ENCODE results near the gene MMD.

The MMD gene

GRCh38 chr17:55386796-55387332, 34.8 kb downstream of the MMD start:
- Histone ChIP-seq H2BK120ac (ENCODE audit: low read depth, low read length) (no peak overlapping the region), H2AK5ac (ENCODE audit: low read length, severe bottlenecking) (no peak overlapping the region), H3K23ac (ENCODE audit: low read length in 2 of 2) (no peak overlapping the region), H3K9ac (ENCODE audit: low read length) (no peak overlapping the region), H3K27me3 (ENCODE audit: control insufficient read depth in 1 of 2, insufficient read depth in 1 of 2, low read length in 2 of 2) (peaks cover 0 to 1% of the 10 kb centered on the region in 2 experiments), H2AFZ (ENCODE audit: low read depth, low read length) (no peak overlapping the region), H3K79me1 (replicated peaks; ENCODE audit: low read length, poor library complexity, severe bottlenecking) (no peaks in the 10 kb centered on the region), H2BK15ac (ENCODE audit: low read depth, poor library complexity, severe bottlenecking) (no peak overlapping the region), H2BK12ac (ENCODE audit: low read length in 2 of 2) (no peak overlapping the region), H3K4me2 (ENCODE audit: low read length, poor library complexity, severe bottlenecking) (no peak overlapping the region), H4K8ac (ENCODE audit: low read length) (no peak overlapping the region), H3K27ac (ENCODE audit: low read length, poor library complexity, severe bottlenecking) (no peak overlapping the region), H3K36me3 (ENCODE audit: control insufficient read depth in 1 of 2, insufficient read depth in 2 of 2, low read depth in 1 of 2, low read length in 2 of 2) (no peaks in the 10 kb centered on the region), H3K4ac (ENCODE audit: low read depth in 1 of 2, low read length in 2 of 2) (no peak overlapping the region), H3K18ac (ENCODE audit: low read depth in 1 of 2, low read length in 2 of 2) (no peak overlapping the region), H3K14ac (ENCODE audit: low read length in 2 of 2) (no peak overlapping the region), H4K91ac (ENCODE audit: low read length) (no peak overlapping the region), H3K9me3 (ENCODE audit: control insufficient read depth, low read length) (no peaks in the 10 kb centered on the region), H2BK5ac (ENCODE audit: low read depth, low read length, poor library complexity, severe bottlenecking) (no peak overlapping the region), H3K4me1 (ENCODE audit: control insufficient read depth, insufficient read depth, low read depth, low read length) (no peaks in the 10 kb centered on the region), H3K4me3 (ENCODE audit: insufficient read depth in 1 of 2, low read depth in 1 of 2, low read length in 2 of 2) (no peak overlapping the region)
- WGBS = 71% methylated on average over 3 of the region's 3 CpGs
- no peak for DNase-seq

DNA sequence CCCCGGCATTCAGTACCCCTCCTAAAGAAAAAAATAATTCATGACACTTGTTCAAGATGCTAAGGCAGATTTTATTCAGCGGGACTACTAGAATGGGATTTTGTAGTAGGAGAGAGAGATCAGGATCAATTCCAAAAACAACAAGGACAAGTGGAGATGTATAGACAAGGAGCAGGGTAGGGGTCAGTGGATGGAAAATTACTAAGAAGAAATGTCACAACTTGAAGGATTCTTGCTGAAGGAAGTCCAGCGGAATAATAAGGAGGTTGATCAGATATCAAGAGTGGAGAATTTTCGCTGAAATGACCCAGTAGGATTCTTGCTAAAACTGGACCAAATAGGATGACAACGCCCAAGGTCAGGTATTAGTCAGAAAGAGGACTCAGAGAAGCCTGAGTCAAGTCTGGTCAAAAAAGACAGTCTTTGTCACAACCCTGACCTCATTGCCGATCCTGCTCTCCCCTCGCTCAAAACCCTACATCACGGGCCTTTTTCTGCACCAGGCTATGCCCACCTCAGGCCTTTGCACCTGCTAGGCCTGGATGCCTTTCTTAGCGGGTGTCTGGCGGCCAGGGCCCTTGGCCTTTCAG, 36.9 kb downstream of the MMD start:
- H3K4me1 ChIP-seq (ENCODE audit: control insufficient read depth, insufficient read depth, low read depth, low read length) = no peaks in the 10 kb centered on the region
- H3K4ac ChIP-seq (ENCODE audit: low read depth in 1 of 2, low read length in 2 of 2) = no peak overlapping the region
- no peak overlapping the region for H3K27ac ChIP-seq (ENCODE audit: low read length, poor library complexity, severe bottlenecking)
- H3K27me3 ChIP-seq (ENCODE audit: control insufficient read depth in 1 of 2, insufficient read depth in 1 of 2, low read length in 2 of 2) = peaks cover 0 to 13% of the 10 kb centered on the region in 2 experiments
- no peak overlapping the region for H4K8ac ChIP-seq (ENCODE audit: low read length)
- H4K91ac ChIP-seq (ENCODE audit: low read length) = no peak overlapping the region
- H3K4me3 ChIP-seq (ENCODE audit: insufficient read depth in 1 of 2, low read depth in 1 of 2, low read length in 2 of 2) = no peak overlapping the region
- no peak overlapping the region for H3K4me2 ChIP-seq (ENCODE audit: low read length, poor library complexity, severe bottlenecking)
- no peak overlapping the region for H3K18ac ChIP-seq (ENCODE audit: low read depth in 1 of 2, low read length in 2 of 2)
- WGBS = 85% methylated on average over 9 of the region's 10 CpGs
- H3K23ac ChIP-seq (ENCODE audit: low read length in 2 of 2) = no peak overlapping the region
- no peak overlapping the region for H2BK12ac ChIP-seq (ENCODE audit: low read length in 2 of 2)
- H3K79me1 ChIP-seq (replicated peaks; ENCODE audit: low read length, poor library complexity, severe bottlenecking) = no peaks in the 10 kb centered on the region
- no peak overlapping the region for H2AK5ac ChIP-seq (ENCODE audit: low read length, severe bottlenecking)
- no peak overlapping the region for H2BK120ac ChIP-seq (ENCODE audit: low read depth, low read length)
- no peak overlapping the region for H2BK15ac ChIP-seq (ENCODE audit: low read depth, poor library complexity, severe bottlenecking)
- no peak overlapping the region for H2BK5ac ChIP-seq (ENCODE audit: low read depth, low read length, poor library complexity, severe bottlenecking)
- H3K36me3 ChIP-seq (ENCODE audit: control insufficient read depth in 1 of 2, insufficient read depth in 2 of 2, low read depth in 1 of 2, low read length in 2 of 2) = no peaks in the 10 kb centered on the region
- no peak for DNase-seq
- no peak overlapping the region for H3K9ac ChIP-seq (ENCODE audit: low read length)
- no peak overlapping the region for H3K14ac ChIP-seq (ENCODE audit: low read length in 2 of 2)
- H3K9me3 ChIP-seq (ENCODE audit: control insufficient read depth, low read length) = no peaks in the 10 kb centered on the region
- no peak overlapping the region for H2AFZ ChIP-seq (ENCODE audit: low read depth, low read length)

GRCh38 chr17:55383771-55384642, 37.6 kb downstream of the MMD start:
- H3K79me1 ChIP-seq (replicated peaks; ENCODE audit: low read length, poor library complexity, severe bottlenecking) = no peaks in the 10 kb centered on the region
- no peaks in the 10 kb centered on the region for H3K4me1 ChIP-seq (ENCODE audit: control insufficient read depth, insufficient read depth, low read depth, low read length)
- H2AK5ac ChIP-seq (ENCODE audit: low read length, severe bottlenecking) = no peak overlapping the region
- WGBS = 4% methylated on average over 4 of the region's 7 CpGs
- H3K27ac ChIP-seq (ENCODE audit: low read length, poor library complexity, severe bottlenecking) = no peak overlapping the region
- no peak overlapping the region for H2AFZ ChIP-seq (ENCODE audit: low read depth, low read length)
- no peak for DNase-seq
- H4K91ac ChIP-seq (ENCODE audit: low read length) = no peak overlapping the region
- no peak overlapping the region for H2BK5ac ChIP-seq (ENCODE audit: low read depth, low read length, poor library complexity, severe bottlenecking)
- H2BK12ac ChIP-seq (ENCODE audit: low read length in 2 of 2) = no peak overlapping the region
- no peaks in the 10 kb centered on the region for H3K36me3 ChIP-seq (ENCODE audit: control insufficient read depth in 1 of 2, insufficient read depth in 2 of 2, low read depth in 1 of 2, low read length in 2 of 2)
- no peak overlapping the region for H3K4me3 ChIP-seq (ENCODE audit: insufficient read depth in 1 of 2, low read depth in 1 of 2, low read length in 2 of 2)
- H3K9ac ChIP-seq (ENCODE audit: low read length) = no peak overlapping the region
- no peak overlapping the region for H3K14ac ChIP-seq (ENCODE audit: low read length in 2 of 2)
- no peak overlapping the region for H2BK15ac ChIP-seq (ENCODE audit: low read depth, poor library complexity, severe bottlenecking)
- H3K27me3 ChIP-seq (ENCODE audit: control insufficient read depth in 1 of 2, insufficient read depth in 1 of 2, low read length in 2 of 2) = peaks cover 0 to 13% of the 10 kb centered on the region in 2 experiments
- H3K9me3 ChIP-seq (ENCODE audit: control insufficient read depth, low read length) = no peaks in the 10 kb centered on the region
- H4K8ac ChIP-seq (ENCODE audit: low read length) = no peak overlapping the region
- no peak overlapping the region for H3K4ac ChIP-seq (ENCODE audit: low read depth in 1 of 2, low read length in 2 of 2)
- no peak overlapping the region for H2BK120ac ChIP-seq (ENCODE audit: low read depth, low read length)
- no peak overlapping the region for H3K18ac ChIP-seq (ENCODE audit: low read depth in 1 of 2, low read length in 2 of 2)
- no peak overlapping the region for H3K4me2 ChIP-seq (ENCODE audit: low read length, poor library complexity, severe bottlenecking)
- no peak overlapping the region for H3K23ac ChIP-seq (ENCODE audit: low read length in 2 of 2)

- Histone ChIP-seq H3K9me3 (ENCODE audit: control insufficient read depth, low read length) (no peaks in the 10 kb centered on the region), H3K36me3 (ENCODE audit: control insufficient read depth in 1 of 2, insufficient read depth in 2 of 2, low read depth in 1 of 2, low read length in 2 of 2) (no peaks in the 10 kb centered on the region), H3K4me2 (ENCODE audit: low read length, poor library complexity, severe bottlenecking) (no peak overlapping the region), H3K4ac (ENCODE audit: low read depth in 1 of 2, low read length in 2 of 2) (no peak overlapping the region), H2AFZ (ENCODE audit: low read depth, low read length) (no peak overlapping the region), H3K23ac (ENCODE audit: low read length in 2 of 2) (no peak overlapping the region), H3K27me3 (ENCODE audit: control insufficient read depth in 1 of 2, insufficient read depth in 1 of 2, low read length in 2 of 2) (peaks cover 0 to 13% of the 10 kb centered on the region in 2 experiments), H2AK5ac (ENCODE audit: low read length, severe bottlenecking) (no peak overlapping the region), H3K9ac (ENCODE audit: low read length) (no peak overlapping the region), H4K8ac (ENCODE audit: low read length) (no peak overlapping the region), H3K79me1 (replicated peaks; ENCODE audit: low read length, poor library complexity, severe bottlenecking) (no peaks in the 10 kb centered on the region), H3K14ac (ENCODE audit: low read length in 2 of 2) (no peak overlapping the region), H3K27ac (ENCODE audit: low read length, poor library complexity, severe bottlenecking) (no peak overlapping the region), H2BK12ac (ENCODE audit: low read length in 2 of 2) (no peak overlapping the region), H2BK5ac (ENCODE audit: low read depth, low read length, poor library complexity, severe bottlenecking) (no peak overlapping the region), H2BK120ac (ENCODE audit: low read depth, low read length) (no peak overlapping the region), H3K4me3 (ENCODE audit: insufficient read depth in 1 of 2, low read depth in 1 of 2, low read length in 2 of 2) (no peak overlapping the region), H3K4me1 (ENCODE audit: control insufficient read depth, insufficient read depth, low read depth, low read length) (no peaks in the 10 kb centered on the region), H4K91ac (ENCODE audit: low read length) (no peak overlapping the region), H3K18ac (ENCODE audit: low read depth in 1 of 2, low read length in 2 of 2) (no peak overlapping the region), H2BK15ac (ENCODE audit: low read depth, poor library complexity, severe bottlenecking) (no peak overlapping the region)
- DNase-seq = no peak
- WGBS = 98% methylated on average over 8 of the region's 8 CpGs
These were observed 40.4 kb downstream of the MMD start for GRCh38 chr17:55381017-55381770.

All from mesenchymal stem cell (in vitro differentiated cells and primary cell).